HepG2 (cell line): ENCODE data around the gene SLC7A10. TPM values are rescaled to one million over a fixed set of nuclear protein-coding genes. Genes with fewer than 3 reads are reported as not detected.

Source experiments
- AGO1 ChIP-seq: fragments of 200-400 bp; formaldehyde crosslinking; IDR thresholded peaks from 2 replicates; pipeline ENCODE4 v1.6.1; 2017; ENCODE audit warnings: mild to moderate bottlenecking, low read depth, low read length, moderate library complexity; ENCODE audit not compliant: poor library complexity, severe bottlenecking
- EHMT2 ChIP-seq: fragments of 200-600 bp; sonication (generic); IDR thresholded peaks from 2 replicates; pipeline ENCODE4 v1.7.0; 2017; ENCODE audit warnings: antibody characterized with exemption, low read depth, low read length, borderline replicate concordance
- ETV5 ChIP-seq: IDR thresholded peaks from 2 replicates; pipeline ENCODE4 v1.6.1; 2018; ENCODE audit warnings: missing biosample characterization, missing genetic modification reagents, inconsistent platforms, borderline replicate concordance
- FLYWCH1 ChIP-seq: sonication (generic); formaldehyde crosslinking; IDR thresholded peaks from 2 replicates; pipeline ENCODE4 v1.8.1; 2023; ENCODE audit warnings: mild to moderate bottlenecking, missing genetic modification reagents
- GABPA ChIP-seq, 2 experiments: IDR thresholded peaks; 2 replicates each; pipeline ENCODE4 v1.6.1; 2011 to 2016; ENCODE audit warnings: low read depth in 2 of 2, low read length in 1 of 2, missing biosample characterization in 1 of 2, missing genetic modification characterization in 1 of 2
- HNRNPL ChIP-seq: fragments of 200-400 bp; formaldehyde crosslinking; IDR thresholded peaks from 2 replicates; pipeline ENCODE4 v1.6.1; 2017; ENCODE audit warnings: mild to moderate bottlenecking, low read depth, low read length
- HOXA5 ChIP-seq: sonication (generic); formaldehyde crosslinking; IDR thresholded peaks from 2 replicates; pipeline ENCODE4 v1.4.0; 2020; ENCODE audit warnings: missing genetic modification reagents
- MIXL1 ChIP-seq: IDR thresholded peaks from 2 replicates; pipeline ENCODE4 v1.6.1; 2016
- NFE2L2 ChIP-seq: fragments of 150-350 bp; IDR thresholded peaks from 2 replicates; pipeline ENCODE4 v1.6.1; 2014; ENCODE audit warnings: low read length
- NR1H2 ChIP-seq: sonication (generic); formaldehyde crosslinking; IDR thresholded peaks from 2 replicates; pipeline ENCODE4 v1.8.1; 2022; ENCODE audit warnings: low read depth, missing genetic modification reagents, borderline replicate concordance
- POLR2G ChIP-seq: fragments of 200-400 bp; formaldehyde crosslinking; IDR thresholded peaks from 2 replicates; pipeline ENCODE4 v1.6.1; 2018; ENCODE audit warnings: mild to moderate bottlenecking, low read depth, low read length, moderate library complexity
- RAD21 ChIP-seq: fragments of 450-650 bp; formaldehyde crosslinking; IDR thresholded peaks from 2 replicates; pipeline ENCODE4 v1.5.0; 2020; ENCODE audit warnings: mild to moderate bottlenecking
- RXRA ChIP-seq: sonication (generic); formaldehyde crosslinking; IDR thresholded peaks from 2 replicates; pipeline ENCODE4 v1.5.1; 2020; ENCODE audit warnings: missing genetic modification reagents
- SIN3A ChIP-seq: IDR thresholded peaks from 2 replicates; pipeline ENCODE4 v1.6.1; 2011; ENCODE audit warnings: low read depth, mild to moderate bottlenecking, control low read depth, low read length, borderline replicate concordance
- SMAD3 ChIP-seq: sonication (generic); formaldehyde crosslinking; IDR thresholded peaks from 2 replicates; pipeline ENCODE4 v1.4.0; 2020; ENCODE audit warnings: missing genetic modification reagents
- SP1 ChIP-seq, 2 experiments: fragments of 450-650 bp in 1 of 2; sonication (generic) in 1 of 2; formaldehyde crosslinking in 1 of 2; IDR thresholded peaks; 2 replicates each; pipeline versions ENCODE4 v1.4.0 to v1.6.1; 2016 to 2020; ENCODE audit warnings: missing genetic modification reagents in 1 of 2
- TGIF2 ChIP-seq: IDR thresholded peaks from 2 replicates; pipeline ENCODE4 v1.6.1; 2016; ENCODE audit warnings: control low read depth, missing compliant biosample characterization
- XRCC5 ChIP-seq: fragments of 200-400 bp; formaldehyde crosslinking; optimal IDR thresholded peaks from 2 replicates; pipeline ENCODE3; 2017; ENCODE audit warnings: mild to moderate bottlenecking, low read length
- YY1 ChIP-seq: IDR thresholded peaks from 2 replicates; pipeline ENCODE4 v1.6.1; 2011; ENCODE audit warnings: low read length, low read depth, moderate library complexity, mild to moderate bottlenecking; ENCODE audit not compliant: insufficient read depth, insufficient replicate concordance
- ZFP62 ChIP-seq: sonication (generic); formaldehyde crosslinking; IDR thresholded peaks from 2 replicates; pipeline ENCODE4 v1.4.0; 2020; ENCODE audit warnings: missing genetic modification reagents
- ZHX1 ChIP-seq: sonication (generic); formaldehyde crosslinking; IDR thresholded peaks from 2 replicates; pipeline ENCODE4 v1.8.1; 2022; ENCODE audit warnings: low read depth, mild to moderate bottlenecking, missing genetic modification reagents
- ZKSCAN1 ChIP-seq: fragments of 150-350 bp; IDR thresholded peaks from 2 replicates; pipeline ENCODE4 v1.6.1; 2014; ENCODE audit warnings: low read length
- ZKSCAN8 ChIP-seq: IDR thresholded peaks from 2 replicates; pipeline ENCODE4 v1.6.1; 2016; ENCODE audit warnings: borderline replicate concordance, missing genetic modification reagents, missing compliant biosample characterization
- ZNF235 ChIP-seq: sonication (generic); formaldehyde crosslinking; IDR thresholded peaks from 2 replicates; pipeline ENCODE4 v1.8.1; 2023; ENCODE audit warnings: mild to moderate bottlenecking, missing genetic modification reagents, borderline replicate concordance
- ZNF768 ChIP-seq: sonication (generic); formaldehyde crosslinking; IDR thresholded peaks from 2 replicates; pipeline ENCODE4 v1.4.0; 2020; ENCODE audit warnings: missing genetic modification reagents
- polyA plus RNA-seq, 8 experiments: library from polyadenylated mRNA; depleted of rRNA in 3 of 8; stranded (reverse) in 7 of 8; unstranded in 1 of 8; fragments of >200 nt; fragmentation: Illumina TruSeq in 4 of 8; extraction: Trizol in 4 of 8; gene quantifications; 2 replicates each; pipeline versions ENCODE4 v1.2.1 to v1.2.3, GENCODE V29; 2011 to 2016; ENCODE audit warnings: low read depth in 4 of 8, missing spikeins in 1 of 8, mixed read lengths in 1 of 8; ENCODE audit not compliant: insufficient read depth in 1 of 8
- total RNA-seq, 5 experiments: library from RNA; depleted of rRNA; stranded (reverse); fragments of >200 nt; fragmentation: Illumina TruSeq; extraction: Trizol; gene quantifications; 2 replicates each; pipeline ENCODE4 v1.2.3, GENCODE V29; 2016; ENCODE audit warnings: low read depth in 1 of 5
- TF ChIP-seq, protein P1 (sequence below): sonication (generic); formaldehyde crosslinking; conservative IDR thresholded peaks from 2 replicates; pipeline ENCODE4 v1.8.0; 2022; ENCODE audit warnings: low read depth, missing genetic modification reagents
- TF ChIP-seq, protein P2 (sequence below): sonication (generic); formaldehyde crosslinking; IDR thresholded peaks from 2 replicates; pipeline ENCODE4 v1.4.0; 2020; ENCODE audit warnings: mild to moderate bottlenecking, missing genetic modification reagents

The SLC7A10 gene
- total and polyA plus RNA-seq, 2 of the 13 experiments (the other 11 are each of a cell fraction or from before 2014, with no cell fraction given) = 1.1 to 2.2 TPM

DNA sequence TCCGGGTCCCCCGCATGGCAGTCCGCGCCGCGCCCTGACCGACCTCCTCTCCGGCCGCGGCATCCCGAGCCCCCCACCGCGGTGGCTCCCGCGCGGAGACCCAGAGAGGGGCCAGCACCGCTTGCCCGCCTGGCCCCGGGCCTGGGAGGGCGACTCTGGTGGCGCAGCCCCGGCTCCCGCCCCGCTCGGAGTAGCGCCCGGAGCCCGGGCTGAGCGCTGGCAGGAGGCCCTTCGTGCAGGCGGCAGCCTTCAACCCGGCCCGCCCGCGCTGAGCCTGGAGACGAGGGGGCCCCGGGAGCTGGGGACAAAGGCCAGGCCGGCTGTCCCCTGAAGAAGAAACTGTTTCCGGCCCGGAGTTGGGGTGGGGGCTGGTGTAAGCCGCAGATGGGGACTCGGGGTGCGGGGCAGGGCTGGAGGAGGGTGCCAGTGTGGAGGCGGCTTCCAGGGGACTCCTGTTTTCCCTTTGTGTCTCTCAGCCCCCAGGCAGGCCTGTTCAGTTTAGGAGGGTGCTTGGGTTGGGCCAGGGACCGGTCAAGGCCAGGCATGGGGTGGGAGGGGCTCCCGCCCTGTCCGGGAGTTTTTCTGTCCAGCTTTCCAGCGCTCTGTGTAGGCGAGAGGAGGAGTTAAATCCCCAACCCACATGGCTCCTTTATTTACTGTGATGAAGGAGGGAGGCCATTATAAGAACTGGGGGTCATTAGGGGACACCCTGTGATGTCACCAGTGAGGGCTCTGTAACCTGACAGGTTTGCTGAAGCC is 30.6 kb downstream of the SLC7A10 start (continued):
- TF ChIP-seq ETV5 (CRISPR knock-in tag) (peak; percentile 46), ZFP62 (CRISPR knock-in tag) (no peak), ZNF235 (CRISPR knock-in tag) (no peak), GABPA (IDR thresholded peaks at IDR 0.05; ENCODE audit: low read depth, low read length) (no peak), GABPA (CRISPR knock-in tag; IDR thresholded peaks at IDR 0.05; ENCODE audit: low read depth) (0 out of 2 replicates have a peak, but pooled peaks have one; percentile 22), RAD21 (CRISPR knock-in tag) (0 out of 2 replicates have a peak, but pooled peaks have one; percentile 23), POLR2G (peak; percentile 63), ZHX1 (no peak), FLYWCH1 (CRISPR knock-in tag) (no peak), XRCC5 (peak; percentile 37), EHMT2 (no peak), ZKSCAN8 (no peak), SP1 (IDR thresholded peaks at IDR 0.05) (no peak), SP1 (CRISPR knock-in tag; IDR thresholded peaks at IDR 0.05) (no peak), ZNF768 (CRISPR knock-in tag) (peak; percentile 11; the same call in 1 of the 2 replicates), MIXL1 (CRISPR knock-in tag) (no peak), NR1H2 (CRISPR knock-in tag) (no peak), RXRA (CRISPR knock-in tag) (peak; percentile 65), TGIF2 (CRISPR knock-in tag) (no peak), HOXA5 (CRISPR knock-in tag) (0 out of 2 replicates have a peak, but pooled peaks have one; percentile 25), NFE2L2 (no peak), SMAD3 (CRISPR knock-in tag) (no peak), ZKSCAN1 (no peak), SIN3A (peak; percentile 19; the same call in 1 of the 2 replicates), HNRNPL (0 out of 2 replicates have a peak, but pooled peaks have one; percentile 21), AGO1 (no peak), YY1 (peak; percentile 26)
- TF ChIP-seq, protein P1, sequence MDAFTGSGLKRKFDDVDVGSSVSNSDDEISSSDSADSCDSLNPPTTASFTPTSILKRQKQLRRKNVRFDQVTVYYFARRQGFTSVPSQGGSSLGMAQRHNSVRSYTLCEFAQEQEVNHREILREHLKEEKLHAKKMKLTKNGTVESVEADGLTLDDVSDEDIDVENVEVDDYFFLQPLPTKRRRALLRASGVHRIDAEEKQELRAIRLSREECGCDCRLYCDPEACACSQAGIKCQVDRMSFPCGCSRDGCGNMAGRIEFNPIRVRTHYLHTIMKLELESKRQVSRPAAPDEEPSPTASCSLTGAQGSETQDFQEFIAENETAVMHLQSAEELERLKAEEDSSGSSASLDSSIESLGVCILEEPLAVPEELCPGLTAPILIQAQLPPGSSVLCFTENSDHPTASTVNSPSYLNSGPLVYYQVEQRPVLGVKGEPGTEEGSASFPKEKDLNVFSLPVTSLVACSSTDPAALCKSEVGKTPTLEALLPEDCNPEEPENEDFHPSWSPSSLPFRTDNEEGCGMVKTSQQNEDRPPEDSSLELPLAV = no peak
- TF ChIP-seq, protein P2, sequence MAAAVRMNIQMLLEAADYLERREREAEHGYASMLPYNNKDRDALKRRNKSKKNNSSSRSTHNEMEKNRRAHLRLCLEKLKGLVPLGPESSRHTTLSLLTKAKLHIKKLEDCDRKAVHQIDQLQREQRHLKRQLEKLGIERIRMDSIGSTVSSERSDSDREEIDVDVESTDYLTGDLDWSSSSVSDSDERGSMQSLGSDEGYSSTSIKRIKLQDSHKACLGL (CRISPR knock-in tag) = peak; percentile 52; the same call in 1 of the 2 replicates
